PFSK-1 (cell line): Measurements from ENCODE around the gene SIX3.

Experiments
- FOXP2 ChIP-seq: optimal IDR thresholded peaks from 2 replicates; pipeline ENCODE3; 2011; ENCODE audit warnings: borderline replicate concordance, control low read depth, inconsistent platforms; ENCODE audit not compliant: insufficient read depth; ENCODE audit errors: extremely low read length, extremely low read depth
- POLR2AphosphoS5 ChIP-seq: IDR thresholded peaks from 2 replicates; pipeline ENCODE4 v1.6.1; 2012; ENCODE audit warnings: low read depth, mild to moderate bottlenecking, control low read depth, low read length, moderate library complexity
- REST ChIP-seq, 2 experiments: IDR thresholded peaks; 2 replicates each; pipeline versions ENCODE4 v1.6.1 to v1.8.0; 2011 to 2012; ENCODE audit warnings: low read depth in 2 of 2, low read length in 2 of 2, control low read depth in 1 of 2, inconsistent platforms in 1 of 2, mild to moderate bottlenecking in 1 of 2, moderate library complexity in 1 of 2; ENCODE audit not compliant: insufficient read depth in 1 of 2
- SIN3A ChIP-seq: IDR thresholded peaks from 2 replicates; pipeline ENCODE4 v1.6.1; 2012; ENCODE audit warnings: mild to moderate bottlenecking, low read length, moderate library complexity, borderline replicate concordance; ENCODE audit not compliant: insufficient read depth
- TAF1 ChIP-seq: IDR thresholded peaks from 2 replicates; pipeline ENCODE4 v1.6.1; 2012; ENCODE audit warnings: low read length, control low read depth, borderline replicate concordance; ENCODE audit not compliant: insufficient read depth

SIX3 gene

GRCh38 chr2:44964752-44965236, 23.3 kb downstream of the SIX3 start:
- TF ChIP-seq TAF1: no peak
- TF ChIP-seq FOXP2: no peak
- no peak for TF ChIP-seq POLR2AphosphoS5
- TF ChIP-seq SIN3A: no peak
- no peak for TF ChIP-seq REST (IDR thresholded peaks at IDR 0.05; ENCODE audit: insufficient read depth in 1 of 2, low read depth in 2 of 2, low read length in 2 of 2)

GRCh38 chr2:44965684-44966083, 24.2 kb downstream of the SIX3 start:
- TF ChIP-seq REST (IDR thresholded peaks at IDR 0.05; ENCODE audit: insufficient read depth in 1 of 2, low read depth in 2 of 2, low read length in 2 of 2): no peak
- TF ChIP-seq FOXP2: no peak
- TF ChIP-seq SIN3A: no peak
- no peak for TF ChIP-seq POLR2AphosphoS5
- TF ChIP-seq TAF1: no peak

- TF ChIP-seq REST (IDR thresholded peaks at IDR 0.05; ENCODE audit: insufficient read depth in 1 of 2, low read depth in 2 of 2, low read length in 2 of 2): 0 out of 4 replicates have a peak, but pooled peaks of 1 of the 2 experiments have one; percentile 35
- no peak for TF ChIP-seq FOXP2
These were observed 25.6 kb downstream of the SIX3 start for GRCh38 chr2:44967056-44967455.

- TF ChIP-seq POLR2AphosphoS5: no peak
- no peak for TF ChIP-seq FOXP2
- no peak for TF ChIP-seq TAF1
- TF ChIP-seq SIN3A: no peak
- no peak for TF ChIP-seq REST (IDR thresholded peaks at IDR 0.05; ENCODE audit: insufficient read depth in 1 of 2, low read depth in 2 of 2, low read length in 2 of 2)
These were observed 26.4 kb downstream of the SIX3 start for GRCh38 chr2:44967727-44968432.

GRCh38 chr2:44969936-44970335, 28.4 kb downstream of the SIX3 start:
- TF ChIP-seq SIN3A (no peak), TAF1 (no peak)
